Fibroblast of lung (primary cell): ENCODE results near the gene SPATA46. TPM values are rescaled to one million over a fixed set of nuclear protein-coding genes. Genes with fewer than 3 reads are reported as not detected.

Experiments used
- DNase-seq, 2 donors: peaks; one replicate each; pipeline versions ENCODE4 v3.0.0 to v3.0.0-alpha.2; 2010; ENCODE audit warnings: low read depth in 2 of 2
- H2AFZ ChIP-seq: 2 replicates; pipeline ENCODE4 v1.5.1; 2012; ENCODE audit warnings: low read length, control low read depth, inconsistent platforms
- H3K27ac ChIP-seq: 2 replicates; pipeline ENCODE4 v1.5.1; 2011; ENCODE audit warnings: low read length, control low read depth; ENCODE audit not compliant: insufficient read depth
- H3K27me3 ChIP-seq: 2 replicates; pipeline ENCODE4 v1.5.1; 2011; ENCODE audit warnings: mild to moderate bottlenecking, low read length; ENCODE audit not compliant: control insufficient read depth, insufficient read depth
- H3K36me3 ChIP-seq: 2 replicates; pipeline ENCODE4 v1.5.1; 2011; ENCODE audit warnings: low read length; ENCODE audit not compliant: control insufficient read depth, insufficient read depth
- H3K4me1 ChIP-seq: 2 replicates; pipeline ENCODE4 v1.5.1; 2011; ENCODE audit warnings: low read length; ENCODE audit not compliant: control insufficient read depth, insufficient read depth; ENCODE audit errors: extremely low read depth
- H3K4me2 ChIP-seq: 2 replicates; pipeline ENCODE4 v1.5.1; 2011; ENCODE audit warnings: low read length, control low read depth; ENCODE audit not compliant: insufficient read depth; ENCODE audit errors: extremely low read depth
- H3K4me3 ChIP-seq, 4 experiments: fragments of 200-600 bp in 1 of 4; sonication (generic) in 1 of 4; replicated peaks in 1 of 4; 2 replicates each; pipeline ENCODE4 v1.5.1; 2011 to 2016; ENCODE audit warnings: low read length in 4 of 4, low read depth in 3 of 4, mild to moderate bottlenecking in 3 of 4, control low read depth in 2 of 4, inconsistent platforms in 1 of 4, mixed read lengths in 1 of 4; ENCODE audit not compliant: insufficient read depth in 1 of 4; ENCODE audit errors: control extremely low read depth in 1 of 4
- H3K79me2 ChIP-seq: 2 replicates; pipeline ENCODE4 v1.5.1; 2012; ENCODE audit warnings: mild to moderate bottlenecking, low read length, inconsistent platforms; ENCODE audit not compliant: control insufficient read depth, insufficient read depth
- H3K9ac ChIP-seq: 2 replicates; pipeline ENCODE4 v1.5.1; 2011; ENCODE audit warnings: mild to moderate bottlenecking, low read length, control low read depth; ENCODE audit not compliant: insufficient read depth
- H3K9me3 ChIP-seq: 2 replicates; pipeline ENCODE4 v1.5.1; 2012; ENCODE audit warnings: low read depth, low read length; ENCODE audit not compliant: control insufficient read depth, insufficient read depth
- H4K20me1 ChIP-seq: 2 replicates; pipeline ENCODE4 v1.5.1; 2011; ENCODE audit warnings: low read length; ENCODE audit not compliant: control insufficient read depth, insufficient read depth; ENCODE audit errors: extremely low read depth
- EZH2 ChIP-seq: IDR thresholded peaks from 2 replicates; pipeline ENCODE4 v1.5.1; 2012; ENCODE audit warnings: low read length, control low read depth, mild to moderate bottlenecking; ENCODE audit errors: missing control alignments
- polyA plus RNA-seq, 2 donors: library from polyadenylated mRNA; depleted of rRNA in 1 of 2; stranded (reverse) in 1 of 2; unstranded in 1 of 2; fragments of >200 nt; gene quantifications; 2 replicates each; pipeline ENCODE4 v1.2.1, GENCODE V29; 2011 to 2012; ENCODE audit warnings: missing spikeins in 1 of 2
- total RNA-seq: library from RNA; depleted of rRNA; stranded (reverse); fragments of >200 nt; gene quantifications from 2 replicates; pipeline ENCODE4 v1.2.1, GENCODE V29; 2014
- TF ChIP-seq, protein P1 (sequence below), 2 donors: IDR thresholded peaks in 1 of 2; conservative IDR thresholded peaks in 1 of 2; 1 replicate in 1 of 2; 2 replicates in 1 of 2; pipeline ENCODE4 v1.5.1; 2011 to 2012; ENCODE audit warnings: low read length in 2 of 2, control low read depth in 1 of 2, inconsistent platforms in 1 of 2, low read depth in 1 of 2, mild to moderate bottlenecking in 1 of 2

Gene SPATA46
- total and polyA plus RNA-seq, 2 donors (not counting 1 experiment from before 2014, with no cell fraction given) = not detected

DNA sequence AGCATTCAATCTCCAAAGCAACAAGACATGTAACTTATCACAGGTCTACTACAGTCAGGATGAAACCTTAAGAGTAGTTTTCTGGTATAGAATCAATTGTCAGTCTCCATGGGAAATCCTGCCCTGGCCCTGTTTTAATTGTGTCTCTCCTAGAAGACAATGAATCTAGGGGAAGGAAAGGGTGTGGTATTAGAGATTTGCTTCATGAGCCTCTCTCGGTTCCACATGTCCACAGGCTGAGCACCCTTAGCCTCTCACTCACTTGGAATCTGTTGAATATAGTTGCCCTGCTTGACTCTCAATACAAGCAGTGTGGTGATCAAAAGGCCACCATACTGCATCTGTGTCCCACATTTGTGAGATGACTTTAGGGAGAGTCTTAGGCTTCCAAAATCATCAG is 17.7 kb downstream of the SPATA46 start:
- Histone ChIP-seq H3K27me3 (no peaks in the 10 kb centered on the region), H3K9me3 (no peaks in the 10 kb centered on the region), H2AFZ (no peak overlapping the region), H3K4me1 (no peaks in the 10 kb centered on the region), H3K36me3 (no peaks in the 10 kb centered on the region), H3K79me2 (no peaks in the 10 kb centered on the region), H4K20me1 (no peaks in the 10 kb centered on the region), H3K27ac (no peak overlapping the region), H3K9ac (no peak overlapping the region), H3K4me2 (no peak overlapping the region), H3K4me3 (no peak overlapping the region)
- DNase-seq = no peak
- TF ChIP-seq, protein P1, sequence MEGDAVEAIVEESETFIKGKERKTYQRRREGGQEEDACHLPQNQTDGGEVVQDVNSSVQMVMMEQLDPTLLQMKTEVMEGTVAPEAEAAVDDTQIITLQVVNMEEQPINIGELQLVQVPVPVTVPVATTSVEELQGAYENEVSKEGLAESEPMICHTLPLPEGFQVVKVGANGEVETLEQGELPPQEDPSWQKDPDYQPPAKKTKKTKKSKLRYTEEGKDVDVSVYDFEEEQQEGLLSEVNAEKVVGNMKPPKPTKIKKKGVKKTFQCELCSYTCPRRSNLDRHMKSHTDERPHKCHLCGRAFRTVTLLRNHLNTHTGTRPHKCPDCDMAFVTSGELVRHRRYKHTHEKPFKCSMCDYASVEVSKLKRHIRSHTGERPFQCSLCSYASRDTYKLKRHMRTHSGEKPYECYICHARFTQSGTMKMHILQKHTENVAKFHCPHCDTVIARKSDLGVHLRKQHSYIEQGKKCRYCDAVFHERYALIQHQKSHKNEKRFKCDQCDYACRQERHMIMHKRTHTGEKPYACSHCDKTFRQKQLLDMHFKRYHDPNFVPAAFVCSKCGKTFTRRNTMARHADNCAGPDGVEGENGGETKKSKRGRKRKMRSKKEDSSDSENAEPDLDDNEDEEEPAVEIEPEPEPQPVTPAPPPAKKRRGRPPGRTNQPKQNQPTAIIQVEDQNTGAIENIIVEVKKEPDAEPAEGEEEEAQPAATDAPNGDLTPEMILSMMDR (conservative IDR thresholded peaks at IDR 0.05 in 1 of 2, IDR thresholded peaks at IDR 0.05 in 1 of 2; ENCODE audit: low read depth in 1 of 2, low read length in 2 of 2) = no peak
- TF ChIP-seq EZH2 = no peak

DNA sequence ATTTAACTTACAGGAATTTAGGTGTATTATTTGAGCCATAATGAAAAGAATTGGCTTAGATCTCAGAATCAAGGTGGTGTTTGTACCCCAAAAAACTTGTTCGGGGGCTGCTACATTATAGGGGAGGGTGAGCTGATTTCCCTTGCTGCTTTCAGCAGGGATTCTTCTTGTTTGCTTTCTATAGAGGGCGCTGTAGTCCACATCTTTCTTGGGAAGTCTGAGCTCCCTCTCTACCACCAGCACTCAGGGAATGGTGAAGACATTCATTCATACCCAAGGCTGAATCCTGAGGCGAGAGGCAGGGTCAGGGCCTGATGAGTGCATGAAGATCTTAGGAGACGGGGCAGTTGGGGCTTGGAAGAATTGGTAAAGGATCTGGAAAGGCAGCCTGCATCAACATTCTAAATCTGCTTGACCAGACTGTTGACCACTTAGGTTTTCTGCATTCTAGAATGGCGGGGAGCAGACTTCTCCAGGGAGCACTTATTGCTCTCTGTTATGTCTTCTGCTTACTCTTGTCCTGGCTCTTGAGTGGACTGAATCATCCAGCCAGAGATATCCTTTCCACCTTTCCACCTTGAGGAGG is 18.9 kb downstream of the SPATA46 start:
- H3K79me2 ChIP-seq = no peaks in the 10 kb centered on the region
- no peaks in the 10 kb centered on the region for H3K4me1 ChIP-seq
- DNase-seq = peak in 1 of 2 donors; percentile 51
- no peak overlapping the region for H3K4me3 ChIP-seq
- H2AFZ ChIP-seq = no peak overlapping the region
- no peaks in the 10 kb centered on the region for H4K20me1 ChIP-seq
- H3K4me2 ChIP-seq = no peak overlapping the region
- no peaks in the 10 kb centered on the region for H3K27me3 ChIP-seq
- no peak for TF ChIP-seq EZH2
- TF ChIP-seq, protein P1 (conservative IDR thresholded peaks at IDR 0.05 in 1 of 2, IDR thresholded peaks at IDR 0.05 in 1 of 2; ENCODE audit: low read depth in 1 of 2, low read length in 2 of 2) = peak; percentile 47 to 52
- no peaks in the 10 kb centered on the region for H3K36me3 ChIP-seq
- H3K9me3 ChIP-seq = no peaks in the 10 kb centered on the region
- H3K9ac ChIP-seq = no peak overlapping the region
- no peak overlapping the region for H3K27ac ChIP-seq

DNA sequence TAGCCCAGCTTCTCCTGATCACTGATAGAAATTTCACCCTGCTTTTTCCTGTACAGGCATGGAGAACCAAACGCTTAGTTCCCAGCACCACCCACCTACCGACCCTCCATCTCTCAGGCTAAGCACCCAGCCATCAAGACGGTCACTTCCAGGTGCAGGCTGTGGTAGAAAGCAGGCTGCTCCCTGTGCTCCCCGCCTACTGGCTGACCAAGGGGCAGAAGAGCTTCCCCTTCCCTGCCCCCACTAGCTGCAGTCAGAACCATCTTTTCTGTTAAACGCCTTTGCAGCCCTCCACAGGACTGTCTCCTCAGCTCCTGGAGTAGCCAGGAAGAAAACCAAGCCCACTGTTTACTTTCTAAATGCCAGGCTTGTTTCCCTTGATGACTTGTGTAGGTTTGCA is 23.0 kb downstream of the SPATA46 start:
- Histone ChIP-seq H3K4me1 (peaks cover 2% of the 10 kb centered on the region), H3K27me3 (no peaks in the 10 kb centered on the region), H3K36me3 (no peaks in the 10 kb centered on the region), H3K4me3 (no peak overlapping the region), H3K9me3 (no peaks in the 10 kb centered on the region), H3K4me2 (no peak overlapping the region), H3K27ac (no peak overlapping the region), H2AFZ (no peak overlapping the region), H4K20me1 (no peaks in the 10 kb centered on the region), H3K79me2 (no peaks in the 10 kb centered on the region), H3K9ac (no peak overlapping the region)
- no peak for DNase-seq
- TF ChIP-seq, protein P1 (conservative IDR thresholded peaks at IDR 0.05 in 1 of 2, IDR thresholded peaks at IDR 0.05 in 1 of 2; ENCODE audit: low read depth in 1 of 2, low read length in 2 of 2) = no peak
- no peak for TF ChIP-seq EZH2
